H54 (cell line): ENCODE data around the gene NPFF.
"Not testable (repeated sequence)": the region's sequence is repeated elsewhere in the genome, so short reads cannot be mapped to it uniquely, and the experiment has no call there.

Experiments
- DNase-seq: peaks from one replicate; pipeline ENCODE4 v3.0.0; 2011; ENCODE audit warnings: low spot score, mixed read lengths; ENCODE audit not compliant: insufficient read length
- FAIRE-seq: peaks from 3 replicates; lab custom pipeline; 2011; peaks lifted over from hg19 to GRCh38; lab: Jason Lieb, UNC
- POLR2A ChIP-seq: IDR thresholded peaks from 2 replicates; pipeline ENCODE4 v1.6.1; 2011; ENCODE audit warnings: low read depth, mild to moderate bottlenecking, low read length

NPFF gene

DNA sequence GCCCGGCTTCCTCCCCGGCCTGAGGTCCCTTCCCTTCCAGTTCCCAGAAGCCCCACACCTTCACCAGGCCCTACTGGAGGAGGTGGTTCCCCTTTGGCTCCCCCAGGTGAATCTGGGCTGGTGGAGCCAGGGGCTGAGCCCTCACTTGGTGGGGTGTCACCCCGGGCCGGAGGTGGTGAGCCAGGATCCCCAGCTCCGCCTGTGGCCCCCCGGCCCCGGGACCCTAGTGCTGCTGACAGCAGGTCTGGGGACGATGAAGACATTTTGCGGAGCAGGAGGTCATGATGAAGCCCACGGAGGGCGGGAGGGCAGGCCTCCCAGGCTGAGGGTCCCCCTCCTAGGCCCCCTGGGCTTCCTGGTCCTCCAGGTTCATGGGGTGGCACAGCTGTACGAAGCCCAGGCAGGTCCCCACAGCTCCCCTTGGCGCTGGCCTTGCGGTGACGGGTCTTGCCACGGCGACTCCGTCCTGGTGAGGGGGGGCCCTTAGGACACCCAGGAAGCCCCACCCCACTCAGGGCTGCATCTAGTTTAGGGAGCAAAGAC is 24.6 kb downstream of the NPFF start:
- no peak for FAIRE-seq

DNA sequence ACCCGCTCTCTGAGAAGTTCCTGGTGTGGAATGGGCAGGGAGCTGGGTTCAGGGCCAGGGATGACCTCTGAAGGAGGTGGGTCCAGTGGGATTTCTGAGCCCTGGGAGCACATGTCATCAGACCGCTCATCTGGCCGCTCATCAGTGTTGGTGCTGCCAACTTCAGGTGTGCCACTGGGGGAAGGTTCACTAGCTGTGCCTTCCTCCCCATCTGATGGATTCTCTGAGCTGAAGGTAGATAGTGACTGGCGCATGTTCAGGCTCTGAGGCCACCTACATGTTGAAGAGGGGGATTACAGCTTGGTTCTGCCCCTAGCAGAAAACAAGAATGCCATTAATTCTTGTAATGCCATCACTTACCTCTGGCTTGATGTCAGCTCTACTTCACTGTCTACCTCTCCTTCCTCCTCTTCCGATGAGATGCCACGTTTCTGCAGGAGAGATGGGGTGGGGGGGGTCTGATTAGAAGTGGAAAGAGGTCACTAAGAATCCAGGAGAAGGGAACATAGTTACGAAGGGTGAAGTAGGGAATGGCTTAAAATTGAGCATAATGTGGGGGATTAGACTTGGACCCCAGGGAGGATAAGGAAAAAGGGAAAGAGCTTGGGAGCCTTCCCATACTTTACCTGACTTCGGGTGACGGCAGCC is 25.2 kb downstream of the NPFF start:
- DNase-seq, result no peak
- FAIRE-seq, result no peak
- no peak for TF ChIP-seq POLR2A

More for the DNA sequence above, 24.6 kb downstream of the NPFF start:
- no peak for TF ChIP-seq POLR2A
- DNase-seq, result no peak

DNA sequence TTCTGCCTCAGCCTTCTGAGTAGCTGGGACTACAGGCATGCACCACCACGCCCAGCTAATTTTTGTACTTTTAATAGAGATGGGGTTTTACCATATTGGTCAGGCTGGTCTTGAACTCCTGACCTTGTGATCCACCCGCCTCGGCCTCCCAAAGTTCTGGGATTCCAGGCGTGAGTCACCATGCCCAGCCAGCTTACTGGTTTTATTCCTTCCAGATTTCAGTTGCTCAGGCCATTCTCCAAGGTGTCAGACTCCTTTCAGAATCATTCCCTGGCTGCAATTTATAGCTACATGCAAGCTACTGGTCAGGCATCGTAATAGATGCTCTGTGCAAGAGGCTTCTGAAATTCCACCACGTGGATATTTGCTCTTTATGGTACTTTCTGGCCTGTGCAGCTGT is 25.8 kb downstream of the NPFF start:
- DNase-seq, FAIRE-seq: not testable (repeated sequence)

DNA sequence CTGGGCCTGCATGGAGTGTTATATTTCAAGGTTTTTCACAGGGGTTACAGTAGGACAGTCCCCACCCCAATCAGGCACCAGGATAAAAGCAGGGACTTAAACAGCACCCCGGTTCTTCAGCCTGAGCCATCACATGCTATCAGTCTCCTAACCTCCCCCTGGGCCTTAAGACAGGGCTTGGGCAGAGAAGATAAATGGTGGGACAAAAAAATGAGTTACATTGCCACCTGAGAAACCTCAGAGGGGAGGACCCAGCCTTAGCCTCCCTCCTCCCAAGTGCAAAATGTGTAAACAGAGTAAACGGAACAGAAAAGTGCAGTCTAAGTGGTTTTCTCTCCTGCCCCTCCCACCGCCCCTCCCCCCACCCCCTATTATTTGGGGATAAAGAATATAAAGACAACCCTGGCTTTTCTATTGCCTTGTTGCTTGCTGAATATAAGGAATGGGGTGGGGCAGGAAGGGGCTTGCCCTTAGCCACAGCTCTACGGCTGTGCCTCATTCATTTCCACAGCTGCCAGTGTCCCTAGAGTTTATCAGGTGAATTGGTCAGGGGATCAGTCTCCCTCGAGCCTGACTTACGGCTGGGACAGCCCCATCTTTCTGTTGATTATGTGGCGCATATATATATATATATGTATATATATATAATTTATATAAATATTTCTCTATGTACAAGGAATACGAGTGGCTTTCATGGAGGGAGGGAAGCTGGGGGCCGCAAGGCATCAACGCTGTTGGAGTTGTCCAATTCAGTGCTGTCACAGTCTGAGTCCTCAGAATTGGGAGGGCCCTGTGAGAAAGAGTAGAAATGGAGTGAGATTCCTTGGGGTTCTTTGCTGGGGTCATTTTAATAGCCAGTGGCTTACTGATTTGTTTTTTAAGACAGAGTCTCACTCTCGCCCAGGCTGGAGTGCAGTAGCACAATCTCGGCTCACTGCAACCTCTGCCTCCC is 26.5 kb downstream of the NPFF start:
- no peak for TF ChIP-seq POLR2A
- FAIRE-seq, result no peak
- no peak for DNase-seq

DNA sequence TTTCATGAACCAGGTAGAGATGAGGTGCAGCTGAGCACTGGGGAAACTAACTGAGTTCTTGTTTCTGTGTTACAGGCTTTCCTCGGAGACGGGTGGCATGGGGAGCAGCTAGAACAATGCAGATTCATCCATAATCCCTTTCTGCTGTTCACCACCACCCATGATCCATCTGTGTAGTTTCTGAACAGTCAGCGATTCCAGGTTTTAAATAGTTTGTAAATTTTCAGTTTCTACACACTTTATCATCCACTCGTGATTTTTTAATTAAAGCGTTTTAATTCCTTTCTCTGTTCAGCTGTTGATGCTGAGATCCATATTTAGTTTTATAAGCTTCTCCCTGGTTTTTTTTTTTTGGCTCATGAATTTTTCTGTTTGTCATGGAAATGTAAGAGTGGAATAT is 28.0 kb downstream of the NPFF start:
- TF ChIP-seq POLR2A, result no peak
- DNase-seq (no peak), FAIRE-seq (no peak)

DNA sequence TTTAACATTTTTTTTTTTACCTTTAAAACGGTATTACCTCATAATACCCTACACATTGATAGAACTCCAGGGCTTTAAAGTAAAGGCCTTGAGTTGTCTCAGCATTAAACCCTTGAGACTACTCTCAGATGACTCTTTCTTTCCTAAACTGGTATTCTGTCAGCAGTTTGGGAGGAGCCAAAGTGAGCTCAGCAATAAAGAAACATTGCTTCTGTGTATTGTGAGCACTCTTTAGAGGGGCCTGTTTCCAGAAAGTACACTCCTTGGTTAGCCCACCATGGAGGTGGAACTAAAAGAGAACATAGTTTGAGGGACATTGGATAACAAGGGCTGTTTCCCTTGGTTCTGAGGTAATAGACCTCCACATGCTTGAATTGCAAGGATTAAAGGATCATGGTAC is 28.4 kb downstream of the NPFF start:
- FAIRE-seq (no peak), DNase-seq (no peak)
- TF ChIP-seq POLR2A, result no peak

DNA sequence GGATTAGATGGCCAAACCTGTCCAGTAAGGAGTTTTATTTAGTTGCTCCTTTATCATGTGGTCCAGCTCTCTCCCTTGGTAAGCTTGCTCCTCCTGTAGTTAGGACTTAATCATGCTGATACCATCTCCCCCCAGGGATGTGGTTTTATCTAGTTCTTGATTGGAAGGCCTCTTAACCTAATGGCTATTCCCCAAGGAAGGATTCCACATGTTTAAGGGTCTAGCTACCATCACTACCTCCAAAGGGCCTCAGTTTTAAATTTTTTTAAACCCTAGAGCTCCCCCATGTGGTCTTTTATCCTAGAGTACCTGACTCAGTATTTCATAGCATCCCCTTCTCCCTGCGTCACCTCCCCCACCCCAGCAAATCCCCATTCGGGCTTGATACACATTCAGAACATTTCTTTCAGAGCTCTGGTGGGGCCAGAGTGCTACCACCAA is 30.5 kb downstream of the NPFF start:
- DNase-seq (no peak), FAIRE-seq (no peak)
- TF ChIP-seq POLR2A, result no peak

DNA sequence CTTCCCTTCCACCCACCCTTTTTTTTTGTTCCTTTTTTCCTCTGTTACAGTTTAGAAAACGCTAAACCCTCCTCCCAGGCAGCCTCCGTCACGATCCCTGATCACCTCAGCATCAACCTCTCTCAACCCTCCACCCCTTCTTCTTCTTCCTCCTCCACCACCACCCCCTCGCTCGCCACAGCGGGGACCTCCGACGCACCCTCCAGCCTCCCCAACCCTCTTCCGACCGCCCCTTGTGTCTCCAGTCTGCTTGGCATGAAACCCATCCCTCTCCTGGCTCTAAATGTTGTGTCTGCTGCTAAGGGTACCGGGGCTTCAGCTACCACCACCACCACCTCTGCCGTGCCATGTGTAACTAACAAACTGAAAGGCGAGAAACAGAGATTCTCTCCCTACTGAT is 32.5 kb downstream of the NPFF start:
- no peak for FAIRE-seq
- no peak for TF ChIP-seq POLR2A
- no peak for DNase-seq

DNA sequence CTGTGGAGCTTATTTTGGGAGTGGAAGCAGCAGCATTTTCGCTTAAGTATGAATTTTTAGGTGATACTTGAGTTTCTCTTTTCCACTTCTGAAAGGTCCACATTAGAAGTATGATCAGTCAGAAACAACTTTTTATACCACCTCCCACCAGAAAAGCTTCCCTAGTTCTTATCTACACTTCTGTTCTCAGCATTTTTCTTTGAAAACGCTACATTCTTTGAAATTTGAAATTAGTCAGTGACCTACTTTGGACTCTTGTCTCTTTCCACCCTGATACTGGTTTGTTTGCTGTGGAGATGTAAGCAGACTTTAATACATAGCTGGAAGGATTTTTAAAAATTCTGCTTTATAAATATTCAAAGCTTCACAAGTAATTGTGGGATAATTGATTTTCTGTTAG is 33.2 kb downstream of the NPFF start:
- no peak for DNase-seq
- FAIRE-seq, result no peak
- TF ChIP-seq POLR2A, result no peak

DNA sequence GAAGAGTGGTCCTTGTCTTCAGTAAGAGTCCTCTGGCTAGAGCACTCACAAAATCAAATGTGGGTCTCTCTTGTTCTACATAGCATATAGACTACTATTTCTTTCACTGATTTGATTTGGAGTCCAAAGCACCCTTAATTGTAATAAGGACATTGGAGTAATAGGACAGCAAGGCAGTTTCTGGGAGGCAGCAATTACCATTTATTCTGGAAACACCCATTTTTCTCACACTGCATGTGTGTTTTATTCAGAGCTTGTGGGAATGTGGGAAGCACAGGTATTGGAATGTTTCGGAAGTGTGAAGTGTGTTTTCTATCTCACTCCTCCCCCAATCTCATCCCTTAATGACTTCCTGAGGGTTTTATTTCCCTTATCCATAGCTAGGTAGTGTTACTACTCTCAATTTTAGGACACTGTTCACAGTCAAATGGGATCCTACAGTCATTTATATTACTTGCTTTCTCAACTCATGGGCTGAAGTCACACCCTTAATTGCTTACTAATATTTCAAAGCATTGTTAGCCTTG is 35.2 kb downstream of the NPFF start:
- no peak for TF ChIP-seq POLR2A
- DNase-seq (no peak), FAIRE-seq (no peak)

DNA sequence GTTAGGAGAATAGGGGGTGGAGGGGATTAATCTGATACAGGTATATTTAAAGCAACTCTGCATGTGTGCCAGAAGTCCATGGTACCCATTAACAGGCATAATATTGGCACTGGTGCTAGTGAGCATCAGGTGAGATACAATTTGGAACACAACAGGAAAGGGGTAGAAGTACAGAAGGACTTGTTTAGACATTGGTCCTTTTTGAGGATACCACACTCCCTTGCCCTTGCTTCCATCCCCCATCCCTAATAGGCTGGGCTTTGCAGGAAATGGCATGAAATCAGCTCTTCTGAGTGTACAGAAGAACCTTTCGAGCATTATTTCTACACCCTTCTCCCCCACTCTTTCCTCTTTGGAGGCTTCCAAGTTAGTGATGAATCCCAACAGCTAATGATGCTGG is 39.0 kb downstream of the NPFF start:
- no peak for TF ChIP-seq POLR2A
- no peak for FAIRE-seq
- no peak for DNase-seq

DNA sequence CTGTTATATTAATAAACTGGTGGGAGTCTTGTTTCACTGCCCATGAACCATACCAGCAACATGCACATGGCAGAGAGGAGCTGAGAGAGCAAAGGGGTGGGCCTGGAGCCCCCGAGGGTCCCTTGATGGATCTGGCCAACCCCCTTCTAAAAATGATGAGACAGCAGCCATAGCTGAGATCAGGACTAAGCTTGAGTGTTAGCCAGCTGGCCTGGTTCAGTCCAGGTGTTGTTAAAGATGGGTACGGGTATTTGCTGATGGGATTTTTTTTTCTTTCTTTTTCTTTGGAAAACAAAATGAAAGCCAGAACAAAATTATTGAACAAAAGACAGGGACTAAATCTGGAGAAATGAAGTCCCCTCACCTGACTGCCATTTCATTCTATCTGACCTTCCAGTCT is 39.4 kb downstream of the NPFF start:
- FAIRE-seq (no peak), DNase-seq (no peak)
- no peak for TF ChIP-seq POLR2A

DNA sequence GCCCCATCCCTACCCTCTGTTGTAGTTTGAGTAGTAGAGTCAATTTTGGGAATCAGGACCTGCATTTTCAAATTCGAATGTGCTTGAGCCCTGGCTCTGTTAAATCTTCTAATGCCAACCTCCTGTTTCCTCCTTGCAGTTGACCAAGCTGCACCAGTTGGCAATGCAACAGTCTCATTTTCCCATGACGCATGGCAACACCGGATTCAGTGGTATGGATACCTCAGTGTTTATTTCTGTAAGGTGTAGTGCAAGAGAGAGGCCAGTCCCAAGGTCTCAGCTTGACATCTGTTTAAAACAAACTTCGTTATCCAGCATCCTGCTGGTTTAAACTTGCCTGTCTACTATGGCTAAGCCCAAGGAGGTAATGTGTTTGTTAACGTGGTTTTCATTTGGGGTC is 40.2 kb downstream of the NPFF start:
- no peak for TF ChIP-seq POLR2A
- FAIRE-seq, result no peak
- DNase-seq, result no peak

DNA sequence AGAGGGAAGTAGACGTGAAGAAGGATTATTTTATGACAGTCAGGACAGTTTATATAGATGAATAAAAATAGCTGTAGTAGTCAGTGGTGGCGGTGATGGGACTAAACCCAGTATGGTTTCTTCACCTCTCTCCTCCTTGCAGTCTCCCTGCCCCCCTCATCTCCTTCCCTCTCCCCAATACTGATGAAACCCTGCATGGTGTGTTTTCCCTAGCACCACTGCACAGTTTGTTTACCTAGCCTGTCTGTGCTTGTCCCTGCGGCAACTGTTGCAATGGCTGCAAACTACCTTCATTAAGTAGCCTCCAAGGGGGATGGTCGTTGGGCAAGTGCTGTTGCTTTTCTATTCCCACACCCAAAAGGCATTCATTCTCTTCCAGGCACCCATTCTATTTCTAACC is 40.6 kb downstream of the NPFF start:
- no peak for DNase-seq
- no peak for TF ChIP-seq POLR2A
- no peak for FAIRE-seq
